Calu3 (cell line): Measurements from ENCODE around the gene CCDC117. TPM values are rescaled to one million over a fixed set of nuclear protein-coding genes. Genes with fewer than 3 reads are reported as not detected.

Experiments used
- BruUV-seq: library from RNA; stranded (reverse); fragments of 400-500 nt; replicated peaks from 2 replicates; lab custom pipeline; 2021; lab: Mats Ljungman, UMichigan
- CTCF ChIA-PET: fragments of 300-600 bp; sonication (Branson Sonifier 250); formaldehyde crosslinking; loops from one replicate; lab custom pipeline; 2022; ENCODE audit warnings: antibody characterized with exemption; lab: Charles Lee
- DNase-seq: peaks from one replicate; pipeline ENCODE4 v3.0.0; 2022
- H3K27ac Mint-ChIP-seq: one replicate; pipeline ENCODE4 v1.8.0; 2022; ENCODE audit warnings: mixed read lengths; ENCODE audit not compliant: unreplicated experiment
- H3K27me3 Mint-ChIP-seq: one replicate; pipeline ENCODE4 v1.8.0; 2022; ENCODE audit warnings: mixed read lengths; ENCODE audit not compliant: unreplicated experiment
- H3K36me3 Mint-ChIP-seq: one replicate; pipeline ENCODE4 v1.8.0; 2022; ENCODE audit warnings: mild to moderate bottlenecking, moderate library complexity, mixed read lengths; ENCODE audit not compliant: insufficient read depth, unreplicated experiment
- H3K4me1 Mint-ChIP-seq: one replicate; pipeline ENCODE4 v1.8.0; 2022; ENCODE audit warnings: mild to moderate bottlenecking, low read depth, mixed read lengths; ENCODE audit not compliant: unreplicated experiment
- H3K4me3 Mint-ChIP-seq: one replicate; pipeline ENCODE4 v1.8.0; 2022; ENCODE audit warnings: mild to moderate bottlenecking, low read depth, moderate library complexity, mixed read lengths; ENCODE audit not compliant: unreplicated experiment
- H3K9me3 Mint-ChIP-seq: one replicate; pipeline ENCODE4 v1.8.0; 2022; ENCODE audit warnings: low read depth, mixed read lengths; ENCODE audit not compliant: unreplicated experiment
- intact Hi-C: fragments of 100-400 bp; cut with micrococcal nuclease; formaldehyde crosslinking; loops from one replicate; pipeline ENCODE4 v1.10.0; 2022; ENCODE audit not compliant: unreplicated experiment
- total RNA-seq: library from RNA; stranded (reverse); gene quantifications from 2 replicates; pipeline ENCODE4 v1.2.3, GENCODE V29; 2022
- TF ChIP-seq, protein P1 (sequence below): fragments of 200-600 bp; IDR thresholded peaks from one replicate; pipeline ENCODE4 v1.8.0; 2022; ENCODE audit warnings: antibody characterized with exemption; ENCODE audit not compliant: unreplicated experiment

The CCDC117 gene
- total RNA-seq, 1 experiment from 2014 or later = 27.0 TPM

DNA sequence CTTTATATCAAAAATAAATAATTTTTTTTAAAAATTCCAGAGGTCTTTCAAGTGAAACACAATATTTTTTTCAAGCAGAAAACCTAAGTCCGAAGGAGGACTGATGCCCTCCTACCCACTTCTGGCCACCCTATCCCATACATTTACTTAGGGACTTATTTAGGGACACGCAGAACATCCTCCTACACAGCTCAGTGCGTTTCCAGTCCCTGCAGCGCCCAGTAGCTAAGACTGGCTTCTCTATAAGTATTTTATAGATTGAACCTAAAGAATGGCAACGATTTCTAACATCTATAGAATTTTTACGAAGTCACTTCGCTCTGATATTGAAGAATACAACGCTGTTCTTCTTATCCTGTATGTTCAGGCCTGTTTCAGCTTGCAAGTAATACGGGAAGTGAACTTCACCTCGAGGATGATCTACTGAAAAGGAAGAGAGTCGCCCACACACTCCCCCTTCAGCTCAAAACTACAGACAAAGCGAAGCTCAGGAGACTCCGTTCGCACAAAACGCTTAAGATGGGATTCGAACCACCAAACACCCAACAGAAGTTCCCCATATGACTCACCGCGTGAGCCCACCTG, 31.2 kb upstream of the CCDC117 start:
- no peaks in the 10 kb centered on the region for H3K27me3 Mint-ChIP-seq

DNA sequence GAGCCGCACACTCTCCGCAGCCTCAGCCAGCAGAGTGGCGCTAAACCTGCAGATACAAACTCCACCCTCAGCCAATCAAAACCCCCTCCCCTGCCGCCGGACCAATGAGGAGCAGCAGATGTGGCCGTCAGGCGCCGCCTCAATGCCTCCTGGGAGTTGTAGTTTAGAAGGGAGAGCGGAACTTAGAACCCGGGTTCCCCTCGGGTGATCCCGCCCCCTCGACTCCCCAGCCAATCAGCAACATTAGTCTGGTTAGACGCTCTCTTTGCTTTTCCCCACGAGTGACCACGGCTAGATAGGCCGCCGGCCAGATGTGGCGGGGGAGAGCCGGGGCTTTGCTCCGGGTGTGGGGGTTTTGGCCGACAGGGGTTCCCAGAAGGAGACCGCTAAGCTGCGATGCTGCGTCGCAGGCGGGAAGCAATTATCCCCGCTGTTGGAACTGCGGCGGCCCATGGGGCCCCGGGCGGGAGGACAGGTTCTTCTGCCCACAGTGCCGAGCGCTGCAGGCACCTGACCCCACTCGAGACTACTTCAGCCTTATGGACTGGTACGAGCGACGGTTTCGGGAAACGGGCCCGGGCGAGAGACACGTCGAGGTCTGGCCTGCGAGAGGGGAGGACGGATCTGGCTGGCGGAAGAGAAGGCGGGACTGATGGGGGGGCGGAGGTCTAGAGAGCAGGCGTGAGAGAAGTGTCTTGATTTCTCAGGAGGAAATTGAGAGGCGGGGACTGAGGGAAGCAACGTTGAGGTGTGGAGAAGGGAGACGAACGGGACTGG, 30.5 kb upstream of the CCDC117 start, which contains the start of the genes CHEK2 and HSCB:
Gene CHEK2, minus strand, starts transcription at position 36 of the 777 bp plus-strand sequence. CDS start 7,099 bp downstream, outside the sequence.
Gene HSCB, plus strand, starts transcription at position 255 of the 777 bp plus-strand sequence. Its CDS starts 57 bp downstream, at position 312.
- no peaks in the 10 kb centered on the region for H3K9me3 Mint-ChIP-seq
- H3K36me3 Mint-ChIP-seq = peaks cover 42% of the 10 kb centered on the region
- H3K27me3 Mint-ChIP-seq = no peaks in the 10 kb centered on the region
- CTCF ChIA-PET = interaction anchor here (1.2 kb wide), 1 partner anchor 17 kb away, joined by 7 read pairs; no protein-coding TSS in a partner anchor
- no TSS peak for BruUV-seq
- peaks cover 29% of the 10 kb centered on the region for H3K4me1 Mint-ChIP-seq
- TF ChIP-seq, protein P1, sequence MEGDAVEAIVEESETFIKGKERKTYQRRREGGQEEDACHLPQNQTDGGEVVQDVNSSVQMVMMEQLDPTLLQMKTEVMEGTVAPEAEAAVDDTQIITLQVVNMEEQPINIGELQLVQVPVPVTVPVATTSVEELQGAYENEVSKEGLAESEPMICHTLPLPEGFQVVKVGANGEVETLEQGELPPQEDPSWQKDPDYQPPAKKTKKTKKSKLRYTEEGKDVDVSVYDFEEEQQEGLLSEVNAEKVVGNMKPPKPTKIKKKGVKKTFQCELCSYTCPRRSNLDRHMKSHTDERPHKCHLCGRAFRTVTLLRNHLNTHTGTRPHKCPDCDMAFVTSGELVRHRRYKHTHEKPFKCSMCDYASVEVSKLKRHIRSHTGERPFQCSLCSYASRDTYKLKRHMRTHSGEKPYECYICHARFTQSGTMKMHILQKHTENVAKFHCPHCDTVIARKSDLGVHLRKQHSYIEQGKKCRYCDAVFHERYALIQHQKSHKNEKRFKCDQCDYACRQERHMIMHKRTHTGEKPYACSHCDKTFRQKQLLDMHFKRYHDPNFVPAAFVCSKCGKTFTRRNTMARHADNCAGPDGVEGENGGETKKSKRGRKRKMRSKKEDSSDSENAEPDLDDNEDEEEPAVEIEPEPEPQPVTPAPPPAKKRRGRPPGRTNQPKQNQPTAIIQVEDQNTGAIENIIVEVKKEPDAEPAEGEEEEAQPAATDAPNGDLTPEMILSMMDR = no peak
- DNase-seq = peak; percentile 98
- H3K27ac Mint-ChIP-seq = peak within 1 kb of the TSS; percentile 87
- peak within 1 kb of the TSS; percentile 90 for H3K4me3 Mint-ChIP-seq
- intact Hi-C loops = loop anchor here (5.0 kb wide), 1 partner anchor 85 kb away; no protein-coding TSS in a partner anchor

More for the DNA sequence above, 31.2 kb upstream of the CCDC117 start:
- Mint-ChIP-seq H3K36me3 (peaks cover 37% of the 10 kb centered on the region), H3K4me3 (peak overlapping the region; percentile 90), H3K4me1 (peaks cover 29% of the 10 kb centered on the region), H3K27ac (peak overlapping the region; percentile 87), H3K9me3 (no peaks in the 10 kb centered on the region)
- intact Hi-C loops = loop anchor here (5.0 kb wide), 1 partner anchor 86 kb away; no protein-coding TSS in a partner anchor
- CTCF ChIA-PET = interaction anchor here (1.2 kb wide), 1 partner anchor 18 kb away, joined by 7 read pairs; no protein-coding TSS in a partner anchor
- BruUV-seq = TSS peak; percentile 81
- TF ChIP-seq, protein P1 = no peak
- DNase-seq = no peak

DNA sequence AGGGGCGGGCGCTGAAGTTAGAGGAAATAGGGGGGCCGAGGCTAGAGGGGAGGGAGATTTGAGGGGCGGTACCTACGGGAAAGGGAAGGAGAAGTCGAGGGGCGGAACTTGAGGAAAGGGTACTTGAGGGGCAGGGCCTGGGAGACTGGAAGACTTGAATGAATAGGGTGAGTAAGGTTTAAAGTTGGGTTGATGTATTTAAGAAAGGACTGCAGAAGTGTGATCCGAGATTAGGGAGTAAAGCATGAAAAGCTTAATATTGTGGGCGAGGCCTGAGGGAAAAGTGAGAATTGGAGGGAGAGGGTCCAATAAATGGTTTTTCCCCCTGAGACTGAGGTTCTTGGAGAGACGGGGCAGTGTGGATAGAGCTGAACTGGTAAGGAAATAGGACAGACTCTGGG, 29.9 kb upstream of the CCDC117 start:
- CTCF ChIA-PET = no interaction called here
- intact Hi-C loops = loop anchor here (5.0 kb wide), 1 partner anchor 85 kb away; no protein-coding TSS in a partner anchor
- TF ChIP-seq, protein P1 = no peak
- no TSS peak for BruUV-seq
- Mint-ChIP-seq H3K27ac (peak overlapping the region; percentile 87), H3K4me1 (peaks cover 29% of the 10 kb centered on the region), H3K27me3 (no peaks in the 10 kb centered on the region), H3K9me3 (no peaks in the 10 kb centered on the region), H3K4me3 (peak overlapping the region; percentile 90), H3K36me3 (peaks cover 43% of the 10 kb centered on the region)
- no peak for DNase-seq

DNA sequence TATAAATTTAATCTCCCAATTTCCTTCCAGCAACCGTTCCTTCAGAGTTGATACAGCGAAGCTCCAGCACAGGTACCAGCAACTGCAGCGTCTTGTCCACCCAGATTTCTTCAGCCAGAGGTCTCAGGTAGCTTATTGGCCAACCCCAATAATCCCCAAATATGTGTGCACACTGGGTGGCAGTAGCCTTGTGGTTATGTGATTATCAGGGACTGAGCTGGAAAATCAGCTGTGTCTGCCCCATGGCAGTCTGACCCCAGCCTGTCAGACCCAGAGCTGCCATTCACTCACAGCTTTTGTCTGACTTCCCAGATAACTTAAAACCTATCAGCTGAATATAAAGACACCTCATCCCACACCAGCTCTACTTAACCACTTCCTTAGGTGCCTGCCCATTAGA, 28.6 kb upstream of the CCDC117 start:
- DNase-seq = no peak
- TF ChIP-seq, protein P1 = no peak
- intact Hi-C loops = loop anchor here (5.0 kb wide), 1 partner anchor 83 kb away; no protein-coding TSS in a partner anchor
- Mint-ChIP-seq H3K27me3 (no peaks in the 10 kb centered on the region), H3K36me3 (peaks cover 43% of the 10 kb centered on the region), H3K4me3 (peak overlapping the region; percentile 90), H3K4me1 (peaks cover 23% of the 10 kb centered on the region), H3K9me3 (no peaks in the 10 kb centered on the region), H3K27ac (peak overlapping the region; percentile 66)
- CTCF ChIA-PET = no interaction called here
- BruUV-seq = no TSS peak
